HepG2 (cell line): ENCODE results near the gene ELP1.

Experiments used
- ATF7-NPFF ChIP-seq: sonication (generic); formaldehyde crosslinking; IDR thresholded peaks from 2 replicates; pipeline ENCODE4 v1.8.1; 2023; ENCODE audit warnings: mild to moderate bottlenecking, low read depth, missing genetic modification reagents, moderate library complexity
- EZH2 ChIP-seq: conservative IDR thresholded peaks from 2 replicates; pipeline ENCODE4 v1.6.1; 2012; ENCODE audit warnings: mild to moderate bottlenecking, low read depth, low read length, moderate library complexity
- FOSL1 ChIP-seq: sonication (generic); formaldehyde crosslinking; IDR thresholded peaks from 2 replicates; pipeline ENCODE4 v1.9.0; 2021; ENCODE audit warnings: missing genetic modification reagents, borderline replicate concordance
- KDM5A ChIP-seq: fragments of 200-600 bp; sonication (generic); IDR thresholded peaks from 2 replicates; pipeline ENCODE4 v1.7.0; 2018; ENCODE audit warnings: antibody characterized with exemption, mild to moderate bottlenecking, low read length, borderline replicate concordance
- KLF11 ChIP-seq: IDR thresholded peaks from 2 replicates; pipeline ENCODE4 v1.6.1; 2016; ENCODE audit warnings: missing compliant biosample characterization
- NR2C2 ChIP-seq: sonication (generic); formaldehyde crosslinking; IDR thresholded peaks from 2 replicates; pipeline ENCODE4 v1.4.0; 2020; ENCODE audit warnings: missing genetic modification reagents, mild to moderate bottlenecking, moderate library complexity, borderline replicate concordance
- RAD21 ChIP-seq: fragments of 450-650 bp; formaldehyde crosslinking; IDR thresholded peaks from 2 replicates; pipeline ENCODE4 v1.5.0; 2020; ENCODE audit warnings: mild to moderate bottlenecking
- RBFOX2 ChIP-seq: fragments of 200-400 bp; formaldehyde crosslinking; IDR thresholded peaks from 2 replicates; pipeline ENCODE4 v1.6.1; 2017; ENCODE audit warnings: low read depth, mild to moderate bottlenecking, low read length
- ZNF264 ChIP-seq: sonication (generic); formaldehyde crosslinking; IDR thresholded peaks from 2 replicates; pipeline ENCODE4 v1.4.0; 2020; ENCODE audit warnings: missing genetic modification reagents
- TF ChIP-seq, protein P1 (sequence below): sonication (generic); formaldehyde crosslinking; IDR thresholded peaks from one replicate; pipeline ENCODE4 v1.5.1; 2020; ENCODE audit warnings: mild to moderate bottlenecking, missing genetic modification reagents; ENCODE audit errors: not compliant biosample characterization
- TF ChIP-seq, protein P2 (sequence below): sonication (generic); formaldehyde crosslinking; IDR thresholded peaks from 2 replicates; pipeline ENCODE4 v1.5.0; 2020; ENCODE audit warnings: mild to moderate bottlenecking, missing genetic modification reagents, moderate library complexity

DNA sequence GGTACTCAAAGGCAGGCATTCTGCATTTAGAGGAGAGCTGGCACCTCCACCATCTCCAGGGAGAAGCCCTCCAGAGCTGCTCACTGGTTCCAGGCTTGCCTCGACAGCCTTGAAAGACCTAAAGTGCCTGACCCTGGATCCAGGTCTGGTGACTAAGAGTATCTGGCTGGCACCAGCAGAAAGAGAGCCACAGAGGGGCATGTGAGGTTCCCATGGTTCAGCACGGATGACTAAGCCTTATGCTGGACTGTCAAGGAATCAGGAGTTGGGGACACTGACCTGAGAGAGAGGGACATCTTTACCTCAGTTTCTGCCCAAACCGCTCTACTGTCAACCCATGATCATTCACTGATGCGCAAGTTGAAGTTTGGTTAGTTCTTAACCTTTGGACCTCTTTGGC, 68.9 kb downstream of the ELP1 start:
- TF ChIP-seq FOSL1 (no peak), NR2C2 (CRISPR knock-in tag) (no peak), ATF7-NPFF (no peak), RBFOX2 (no peak), RAD21 (CRISPR knock-in tag) (no peak), KDM5A (no peak), KLF11 (CRISPR knock-in tag) (no peak), ZNF264 (CRISPR knock-in tag) (no peak), EZH2 (no peak)
- TF ChIP-seq, protein P1, sequence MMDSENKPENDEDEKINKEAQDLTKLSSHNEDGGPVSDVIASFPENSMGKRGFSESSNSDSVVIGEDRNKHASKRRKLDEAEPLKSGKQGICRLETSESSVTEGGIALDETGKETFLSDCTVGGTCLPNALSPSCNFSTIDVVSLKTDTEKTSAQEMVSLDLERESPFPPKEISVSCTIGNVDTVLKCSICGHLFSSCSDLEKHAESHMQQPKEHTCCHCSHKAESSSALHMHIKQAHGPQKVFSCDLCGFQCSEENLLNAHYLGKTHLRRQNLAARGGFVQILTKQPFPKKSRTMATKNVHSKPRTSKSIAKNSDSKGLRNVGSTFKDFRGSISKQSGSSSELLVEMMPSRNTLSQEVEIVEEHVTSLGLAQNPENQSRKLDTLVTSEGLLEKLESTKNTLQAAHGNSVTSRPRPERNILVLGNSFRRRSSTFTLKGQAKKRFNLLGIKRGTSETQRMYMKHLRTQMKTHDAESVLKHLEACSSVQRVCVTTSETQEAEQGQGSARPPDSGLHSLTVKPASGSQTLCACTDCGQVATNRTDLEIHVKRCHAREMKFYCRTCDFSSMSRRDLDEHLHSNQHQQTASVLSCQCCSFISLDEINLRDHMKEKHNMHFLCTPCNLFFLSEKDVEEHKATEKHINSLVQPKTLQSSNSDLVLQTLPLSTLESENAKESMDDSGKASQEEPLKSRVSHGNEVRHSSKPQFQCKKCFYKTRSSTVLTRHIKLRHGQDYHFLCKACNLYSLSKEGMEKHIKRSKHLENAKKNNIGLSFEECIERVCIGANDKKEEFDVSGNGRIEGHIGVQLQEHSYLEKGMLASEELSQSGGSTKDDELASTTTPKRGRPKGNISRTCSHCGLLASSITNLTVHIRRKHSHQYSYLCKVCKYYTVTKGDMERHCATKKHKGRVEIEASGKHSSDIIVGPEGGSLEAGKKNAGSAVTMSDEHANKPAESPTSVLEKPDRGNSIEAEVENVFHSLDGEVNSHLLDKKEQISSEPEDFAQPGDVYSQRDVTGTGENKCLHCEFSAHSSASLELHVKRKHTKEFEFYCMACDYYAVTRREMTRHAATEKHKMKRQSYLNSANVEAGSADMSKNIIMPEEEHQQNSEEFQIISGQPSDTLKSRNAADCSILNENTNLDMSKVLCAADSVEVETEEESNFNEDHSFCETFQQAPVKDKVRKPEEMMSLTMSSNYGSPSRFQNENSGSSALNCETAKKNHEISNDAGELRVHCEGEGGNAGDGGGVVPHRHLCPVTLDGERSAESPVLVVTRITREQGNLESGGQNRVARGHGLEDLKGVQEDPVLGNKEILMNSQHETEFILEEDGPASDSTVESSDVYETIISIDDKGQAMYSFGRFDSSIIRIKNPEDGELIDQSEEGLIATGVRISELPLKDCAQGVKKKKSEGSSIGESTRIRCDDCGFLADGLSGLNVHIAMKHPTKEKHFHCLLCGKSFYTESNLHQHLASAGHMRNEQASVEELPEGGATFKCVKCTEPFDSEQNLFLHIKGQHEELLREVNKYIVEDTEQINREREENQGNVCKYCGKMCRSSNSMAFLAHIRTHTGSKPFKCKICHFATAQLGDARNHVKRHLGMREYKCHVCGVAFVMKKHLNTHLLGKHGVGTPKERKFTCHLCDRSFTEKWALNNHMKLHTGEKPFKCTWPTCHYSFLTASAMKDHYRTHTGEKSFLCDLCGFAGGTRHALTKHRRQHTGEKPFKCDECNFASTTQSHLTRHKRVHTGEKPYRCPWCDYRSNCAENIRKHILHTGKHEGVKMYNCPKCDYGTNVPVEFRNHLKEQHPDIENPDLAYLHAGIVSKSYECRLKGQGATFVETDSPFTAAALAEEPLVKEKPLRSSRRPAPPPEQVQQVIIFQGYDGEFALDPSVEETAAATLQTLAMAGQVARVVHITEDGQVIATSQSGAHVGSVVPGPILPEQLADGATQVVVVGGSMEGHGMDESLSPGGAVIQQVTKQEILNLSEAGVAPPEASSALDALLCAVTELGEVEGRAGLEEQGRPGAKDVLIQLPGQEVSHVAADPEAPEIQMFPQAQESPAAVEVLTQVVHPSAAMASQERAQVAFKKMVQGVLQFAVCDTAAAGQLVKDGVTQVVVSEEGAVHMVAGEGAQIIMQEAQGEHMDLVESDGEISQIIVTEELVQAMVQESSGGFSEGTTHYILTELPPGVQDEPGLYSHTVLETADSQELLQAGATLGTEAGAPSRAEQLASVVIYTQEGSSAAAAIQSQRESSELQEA (CRISPR knock-in tag) = no peak
- TF ChIP-seq, protein P2, sequence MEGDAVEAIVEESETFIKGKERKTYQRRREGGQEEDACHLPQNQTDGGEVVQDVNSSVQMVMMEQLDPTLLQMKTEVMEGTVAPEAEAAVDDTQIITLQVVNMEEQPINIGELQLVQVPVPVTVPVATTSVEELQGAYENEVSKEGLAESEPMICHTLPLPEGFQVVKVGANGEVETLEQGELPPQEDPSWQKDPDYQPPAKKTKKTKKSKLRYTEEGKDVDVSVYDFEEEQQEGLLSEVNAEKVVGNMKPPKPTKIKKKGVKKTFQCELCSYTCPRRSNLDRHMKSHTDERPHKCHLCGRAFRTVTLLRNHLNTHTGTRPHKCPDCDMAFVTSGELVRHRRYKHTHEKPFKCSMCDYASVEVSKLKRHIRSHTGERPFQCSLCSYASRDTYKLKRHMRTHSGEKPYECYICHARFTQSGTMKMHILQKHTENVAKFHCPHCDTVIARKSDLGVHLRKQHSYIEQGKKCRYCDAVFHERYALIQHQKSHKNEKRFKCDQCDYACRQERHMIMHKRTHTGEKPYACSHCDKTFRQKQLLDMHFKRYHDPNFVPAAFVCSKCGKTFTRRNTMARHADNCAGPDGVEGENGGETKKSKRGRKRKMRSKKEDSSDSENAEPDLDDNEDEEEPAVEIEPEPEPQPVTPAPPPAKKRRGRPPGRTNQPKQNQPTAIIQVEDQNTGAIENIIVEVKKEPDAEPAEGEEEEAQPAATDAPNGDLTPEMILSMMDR (CRISPR knock-in tag) = no peak
